Skeletal muscle satellite cell (primary cell): ENCODE data around the gene FMN2.
A peak's percentile ranks its signal among the peaks of the same experiment; 100 is the strongest.

Experiments used
- H3K27me3 ChIP-seq: 2 replicates; pipeline ENCODE4 v1.7.0; 2013; ENCODE audit warnings: low read length; ENCODE audit not compliant: control insufficient read depth, insufficient read depth
- H3K36me3 ChIP-seq: 2 replicates; pipeline ENCODE4 v1.7.0; 2013; ENCODE audit warnings: mild to moderate bottlenecking, control low read depth, low read length; ENCODE audit not compliant: insufficient read depth
- H3K4me1 ChIP-seq: 2 replicates; pipeline ENCODE4 v1.7.0; 2013; ENCODE audit warnings: low read length; ENCODE audit not compliant: control insufficient read depth, insufficient read depth
- H3K4me2 ChIP-seq: 2 replicates; pipeline ENCODE4 v1.7.0; 2013; ENCODE audit warnings: mild to moderate bottlenecking, low read length
- H3K4me3 ChIP-seq: 2 replicates; pipeline ENCODE4 v1.7.0; 2013; ENCODE audit warnings: low read length
- H3K9ac ChIP-seq: 2 replicates; pipeline ENCODE4 v1.7.0; 2013; ENCODE audit warnings: mild to moderate bottlenecking, low read depth, low read length, moderate library complexity
- H3K9me3 ChIP-seq: replicated peaks from 2 replicates; pipeline ENCODE4 v1.7.0; 2013; ENCODE audit warnings: mild to moderate bottlenecking, control low read depth, low read length

FMN2 gene

GRCh38 chr1:240350910-240351331, 259.2 kb downstream of the FMN2 start:
- no peak overlapping the region for H3K4me3 ChIP-seq
- H3K9ac ChIP-seq = peak overlapping the region; percentile 51
- H3K36me3 ChIP-seq = peaks cover 3% of the 10 kb centered on the region
- H3K4me2 ChIP-seq = no peak overlapping the region
- H3K9me3 ChIP-seq = no peaks in the 10 kb centered on the region
- no peaks in the 10 kb centered on the region for H3K27me3 ChIP-seq
- H3K4me1 ChIP-seq = peaks cover 55% of the 10 kb centered on the region

DNA sequence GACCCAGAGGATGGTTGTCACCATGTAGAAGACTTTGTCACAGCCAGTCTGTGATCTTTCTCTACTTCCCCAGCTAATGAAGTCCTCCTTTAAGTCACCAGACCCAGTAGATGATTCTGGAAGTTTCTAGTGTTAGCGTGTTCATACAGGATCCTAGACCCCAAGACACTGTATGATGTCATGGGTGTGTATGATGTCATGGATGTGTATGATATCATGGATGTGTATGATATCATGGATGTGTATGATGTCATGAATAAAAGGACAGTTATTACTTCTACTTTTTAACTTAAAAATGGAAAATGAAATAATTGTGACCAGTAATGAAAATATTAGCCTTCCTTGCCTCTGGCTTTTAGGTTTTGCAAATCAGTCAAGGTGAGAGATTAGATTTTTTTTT, 260.0 kb downstream of the FMN2 start:
- H3K9ac ChIP-seq = peak overlapping the region; percentile 38
- H3K4me3 ChIP-seq = no peak overlapping the region
- H3K9me3 ChIP-seq = no peaks in the 10 kb centered on the region
- H3K36me3 ChIP-seq = no peaks in the 10 kb centered on the region
- H3K4me2 ChIP-seq = no peak overlapping the region
- H3K4me1 ChIP-seq = peaks cover 63% of the 10 kb centered on the region
- H3K27me3 ChIP-seq = no peaks in the 10 kb centered on the region

- no peak overlapping the region for H3K4me2 ChIP-seq
- no peak overlapping the region for H3K4me3 ChIP-seq
- H3K36me3 ChIP-seq = no peaks in the 10 kb centered on the region
- H3K9ac ChIP-seq = peak overlapping the region; percentile 43
- no peaks in the 10 kb centered on the region for H3K27me3 ChIP-seq
- H3K4me1 ChIP-seq = peaks cover 63% of the 10 kb centered on the region
- H3K9me3 ChIP-seq = no peaks in the 10 kb centered on the region
These were observed 261.1 kb downstream of the FMN2 start for GRCh38 chr1:240352769-240353168.

GRCh38 chr1:240356568-240356967, 264.9 kb downstream of the FMN2 start:
- no peak overlapping the region for H3K4me3 ChIP-seq
- H3K9ac ChIP-seq = no peak overlapping the region
- H3K4me1 ChIP-seq = peaks cover 38% of the 10 kb centered on the region
- no peaks in the 10 kb centered on the region for H3K36me3 ChIP-seq
- H3K9me3 ChIP-seq = no peaks in the 10 kb centered on the region
- H3K4me2 ChIP-seq = no peak overlapping the region
- H3K27me3 ChIP-seq = no peaks in the 10 kb centered on the region

DNA sequence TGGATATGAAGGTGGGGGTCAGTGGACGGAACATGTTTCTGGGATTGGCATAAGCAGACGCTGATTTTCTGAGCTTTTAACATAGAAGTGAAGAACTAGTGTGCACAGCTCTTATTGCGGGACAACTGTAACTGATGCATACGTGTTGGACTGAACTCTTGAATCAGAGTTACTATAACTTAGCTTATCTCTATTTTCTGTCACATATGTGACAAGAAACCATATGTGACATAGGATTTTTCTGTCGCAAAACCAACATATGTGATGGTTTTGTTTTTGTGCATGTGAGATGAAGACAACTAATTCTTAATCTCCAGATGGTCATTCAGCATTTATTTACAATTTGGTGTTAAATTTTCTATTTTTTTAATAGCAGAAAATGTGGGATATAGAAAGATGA, 270.4 kb downstream of the FMN2 start:
- Histone ChIP-seq H3K36me3 (peaks cover 11% of the 10 kb centered on the region), H3K9ac (no peak overlapping the region), H3K4me2 (no peak overlapping the region), H3K9me3 (no peaks in the 10 kb centered on the region), H3K4me1 (no peaks in the 10 kb centered on the region), H3K27me3 (no peaks in the 10 kb centered on the region), H3K4me3 (no peak overlapping the region)

GRCh38 chr1:240362826-240363225, 271.1 kb downstream of the FMN2 start:
- Histone ChIP-seq H3K9ac (no peak overlapping the region), H3K4me1 (no peaks in the 10 kb centered on the region), H3K9me3 (no peaks in the 10 kb centered on the region), H3K4me2 (no peak overlapping the region), H3K27me3 (no peaks in the 10 kb centered on the region), H3K4me3 (no peak overlapping the region), H3K36me3 (peaks cover 11% of the 10 kb centered on the region)

DNA sequence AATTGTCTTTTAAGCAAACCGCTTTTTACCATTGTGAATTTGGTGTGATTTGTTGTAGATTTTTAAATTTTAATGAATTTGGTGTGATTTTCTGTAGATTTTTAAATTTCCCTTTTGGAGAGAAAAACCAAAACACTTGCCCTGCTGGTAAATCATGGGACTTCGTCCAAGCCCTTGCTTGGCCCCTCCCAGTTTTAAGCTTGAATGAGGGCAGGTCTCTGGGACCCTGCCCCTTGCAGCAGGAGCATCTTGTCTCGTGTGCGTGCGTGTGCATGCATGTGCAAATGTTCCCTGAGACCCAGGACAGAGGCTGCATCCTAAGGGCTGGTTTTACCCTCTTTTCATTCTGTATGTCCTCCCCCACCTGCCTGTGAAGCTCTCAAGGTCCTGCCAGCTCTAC, 271.6 kb downstream of the FMN2 start:
- H3K4me2 ChIP-seq = no peak overlapping the region

DNA sequence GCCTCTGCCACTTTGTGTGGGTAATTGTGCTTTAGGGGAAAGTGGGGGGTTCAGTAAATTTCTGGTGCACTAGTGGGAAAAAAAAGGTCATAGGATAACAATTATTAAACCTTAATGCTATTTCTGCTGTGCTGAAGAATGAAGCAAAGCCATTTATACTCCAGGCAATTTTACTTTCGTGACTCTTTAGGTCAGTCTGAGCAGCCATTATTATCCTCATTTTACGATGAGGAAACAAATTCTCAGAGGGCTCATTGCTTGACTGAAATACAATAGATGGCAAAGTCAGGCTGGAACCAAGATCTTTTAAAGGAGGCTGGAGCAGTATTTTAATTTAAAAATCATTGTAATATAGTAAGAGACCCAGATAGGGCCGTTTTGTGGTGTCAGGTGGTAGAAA, 272.2 kb downstream of the FMN2 start:
- no peaks in the 10 kb centered on the region for H3K27me3 ChIP-seq
- H3K9ac ChIP-seq = no peak overlapping the region
- H3K4me3 ChIP-seq = no peak overlapping the region
- no peaks in the 10 kb centered on the region for H3K9me3 ChIP-seq
- H3K36me3 ChIP-seq = peaks cover 11% of the 10 kb centered on the region
- H3K4me1 ChIP-seq = no peaks in the 10 kb centered on the region
- no peak overlapping the region for H3K4me2 ChIP-seq

More for the DNA sequence above, 271.6 kb downstream of the FMN2 start:
- Histone ChIP-seq H3K27me3 (no peaks in the 10 kb centered on the region), H3K9ac (no peak overlapping the region), H3K36me3 (peaks cover 11% of the 10 kb centered on the region), H3K4me3 (no peak overlapping the region), H3K4me1 (no peaks in the 10 kb centered on the region), H3K9me3 (no peaks in the 10 kb centered on the region)

DNA sequence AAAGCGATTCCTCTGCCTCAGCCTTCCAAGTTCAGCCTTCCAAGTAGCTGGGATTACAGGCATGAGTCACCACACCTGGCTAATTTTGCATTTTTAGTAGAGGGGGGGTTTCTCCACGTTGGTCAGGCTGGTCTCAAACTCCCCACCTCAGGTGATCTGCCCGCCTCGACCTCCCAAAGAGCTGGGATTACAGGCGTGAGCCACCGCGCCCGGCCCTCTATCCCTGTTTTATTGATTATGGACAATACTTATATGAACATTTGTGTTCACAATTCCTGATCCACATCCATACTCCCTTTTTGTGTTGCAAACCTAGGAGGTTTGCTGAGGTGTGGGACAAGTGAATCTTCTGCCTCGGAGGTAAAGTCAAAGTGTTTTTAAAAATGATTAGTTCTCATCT, 275.0 kb downstream of the FMN2 start:
- Histone ChIP-seq H3K36me3 (peaks cover 13% of the 10 kb centered on the region), H3K4me3 (no peak overlapping the region), H3K9ac (no peak overlapping the region), H3K27me3 (no peaks in the 10 kb centered on the region), H3K9me3 (no peaks in the 10 kb centered on the region), H3K4me2 (no peak overlapping the region), H3K4me1 (no peaks in the 10 kb centered on the region)

DNA sequence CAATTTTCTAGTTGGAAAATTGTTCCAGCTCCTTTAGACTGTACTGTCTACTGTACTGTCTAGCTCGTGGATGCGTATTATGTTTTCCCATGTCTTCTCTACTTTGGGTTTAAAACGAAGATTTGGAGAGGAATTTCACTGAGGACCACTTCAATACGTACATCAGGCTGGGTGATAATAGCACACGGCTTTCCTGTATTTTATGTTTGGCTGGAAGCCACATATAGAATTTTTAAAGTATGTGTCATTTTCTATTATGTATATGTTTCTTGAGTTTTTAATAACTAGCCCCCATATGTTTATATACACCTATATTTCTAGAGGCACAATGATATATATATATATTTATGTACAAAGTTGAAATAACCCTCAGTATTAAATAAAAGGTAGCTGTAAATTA, 293.9 kb downstream of the FMN2 start:
- Histone ChIP-seq H3K4me2 (no peak overlapping the region), H3K36me3 (peaks cover 9% of the 10 kb centered on the region)

DNA sequence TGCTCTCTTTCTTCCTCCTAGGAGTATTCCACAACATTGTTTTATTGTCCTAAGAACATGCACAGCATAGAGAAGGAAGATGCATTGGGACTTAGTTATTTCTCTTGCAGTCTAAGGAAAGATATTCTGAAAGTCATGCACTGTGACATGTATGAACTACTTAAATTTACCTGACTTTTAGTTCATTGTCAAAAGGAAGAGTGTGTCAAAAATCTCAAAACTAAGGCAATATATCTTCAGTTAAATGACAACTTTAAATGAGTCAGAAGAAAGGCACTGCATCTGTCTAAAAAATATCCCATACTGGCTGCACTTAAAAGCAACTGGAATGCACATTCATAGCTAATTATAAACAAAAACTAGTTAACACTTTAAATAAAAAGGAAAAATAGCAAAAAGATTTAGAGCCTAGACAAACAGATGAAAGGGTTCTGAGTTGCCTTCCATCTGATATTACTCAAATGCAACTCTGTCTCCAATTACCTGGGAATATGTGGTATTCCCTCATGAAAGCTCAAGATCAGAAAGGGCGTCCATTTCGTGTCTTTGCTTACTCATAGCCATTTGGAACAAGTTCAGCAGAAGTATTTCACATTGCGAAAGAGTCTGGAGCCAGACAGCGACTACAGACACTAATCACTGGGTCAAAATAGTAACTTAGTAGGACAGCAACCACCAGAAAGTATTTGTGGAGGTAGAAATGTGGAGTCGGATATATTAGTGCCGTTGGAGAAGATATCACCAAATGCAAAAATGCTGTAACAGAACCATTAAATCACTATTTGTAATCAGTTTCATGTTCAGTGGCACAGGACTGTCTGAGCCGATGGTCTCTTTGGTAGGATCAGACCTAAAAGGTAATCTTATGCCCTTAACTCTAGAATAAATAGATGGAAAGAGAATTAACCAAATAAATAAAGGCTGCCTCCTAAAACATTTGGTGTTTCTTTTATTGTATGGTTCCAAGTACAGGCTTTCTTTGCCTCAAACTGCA, 294.6 kb downstream of the FMN2 start:
- Histone ChIP-seq H3K36me3 (peaks cover 8% of the 10 kb centered on the region), H3K4me1 (peaks cover 35% of the 10 kb centered on the region), H3K9ac (peak overlapping the region; percentile 20), H3K4me3 (no peak overlapping the region), H3K4me2 (peak overlapping the region; percentile 30), H3K27me3 (no peaks in the 10 kb centered on the region), H3K9me3 (no peaks in the 10 kb centered on the region)

More for the DNA sequence above, 293.9 kb downstream of the FMN2 start:
- Histone ChIP-seq H3K4me3 (no peak overlapping the region), H3K27me3 (no peaks in the 10 kb centered on the region), H3K9me3 (no peaks in the 10 kb centered on the region), H3K9ac (no peak overlapping the region), H3K4me1 (peaks cover 28% of the 10 kb centered on the region)

GRCh38 chr1:240387051-240387450, 295.4 kb downstream of the FMN2 start:
- Histone ChIP-seq H3K9ac (peak overlapping the region; percentile 20), H3K9me3 (no peaks in the 10 kb centered on the region)

More at GRCh38 chr1:240387051-240387450, 295.4 kb downstream of the FMN2 start:
- H3K4me1 ChIP-seq = peaks cover 39% of the 10 kb centered on the region
- H3K36me3 ChIP-seq = peaks cover under 1% of the 10 kb centered on the region
- H3K4me3 ChIP-seq = no peak overlapping the region
- H3K27me3 ChIP-seq = no peaks in the 10 kb centered on the region
- H3K4me2 ChIP-seq = no peak overlapping the region
